Epithelial cell of esophagus (primary cell): ENCODE measurements around the gene SLC37A2.
A peak's percentile ranks its signal among the peaks of the same experiment; 100 is the strongest.

Source experiments
- DNase-seq: peaks from one replicate; pipeline ENCODE4 v3.0.0; 2010; ENCODE audit warnings: low read depth
- H3K4me3 ChIP-seq: 2 replicates; pipeline ENCODE4 v1.5.1; 2011; ENCODE audit warnings: mild to moderate bottlenecking, low read length, control low read depth
- TF ChIP-seq, protein P1 (sequence below): IDR thresholded peaks from 2 replicates; pipeline ENCODE4 v1.5.1; 2011; ENCODE audit warnings: low read depth, mild to moderate bottlenecking, low read length, control low read depth, inconsistent platforms; ENCODE audit not compliant: insufficient read depth; ENCODE audit errors: missing control alignments

Gene SLC37A2

DNA sequence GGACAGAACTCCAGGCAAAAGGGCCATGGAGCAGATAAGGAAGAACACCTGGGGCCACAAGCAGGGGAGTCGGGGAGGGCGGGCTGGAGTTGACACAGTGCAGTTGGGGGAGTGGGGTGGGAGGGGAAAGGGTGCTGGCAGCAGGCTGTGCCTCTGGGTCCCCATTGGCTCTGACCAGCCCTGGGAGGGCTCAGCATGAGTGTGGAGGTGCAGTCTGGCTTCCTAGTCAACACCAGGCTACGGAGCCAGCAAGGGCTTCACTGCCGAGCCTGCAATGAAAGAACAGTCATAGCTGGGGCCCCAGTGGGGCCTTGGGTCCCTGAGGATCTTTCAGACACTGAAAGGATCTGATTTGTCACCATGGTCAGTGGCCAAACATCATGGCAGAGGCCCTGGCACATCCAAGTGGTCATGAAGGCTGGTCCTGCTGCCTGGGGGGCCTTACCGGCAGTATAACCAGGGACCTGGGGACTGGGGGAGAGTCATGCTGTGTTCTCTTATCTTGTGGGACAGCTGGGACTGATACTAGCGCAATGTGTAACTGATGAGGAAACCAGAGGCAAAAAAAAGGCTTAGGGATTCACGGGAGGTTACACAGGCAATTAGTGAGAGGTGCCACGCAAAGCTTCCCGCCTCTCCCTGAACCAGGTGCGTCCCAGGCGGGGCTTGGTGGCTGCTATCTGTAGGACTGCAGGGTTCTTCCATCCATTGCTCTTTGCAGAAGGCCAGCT is 11.6 kb downstream of the SLC37A2 start:
- no peak overlapping the region for H3K4me3 ChIP-seq
- TF ChIP-seq, protein P1, sequence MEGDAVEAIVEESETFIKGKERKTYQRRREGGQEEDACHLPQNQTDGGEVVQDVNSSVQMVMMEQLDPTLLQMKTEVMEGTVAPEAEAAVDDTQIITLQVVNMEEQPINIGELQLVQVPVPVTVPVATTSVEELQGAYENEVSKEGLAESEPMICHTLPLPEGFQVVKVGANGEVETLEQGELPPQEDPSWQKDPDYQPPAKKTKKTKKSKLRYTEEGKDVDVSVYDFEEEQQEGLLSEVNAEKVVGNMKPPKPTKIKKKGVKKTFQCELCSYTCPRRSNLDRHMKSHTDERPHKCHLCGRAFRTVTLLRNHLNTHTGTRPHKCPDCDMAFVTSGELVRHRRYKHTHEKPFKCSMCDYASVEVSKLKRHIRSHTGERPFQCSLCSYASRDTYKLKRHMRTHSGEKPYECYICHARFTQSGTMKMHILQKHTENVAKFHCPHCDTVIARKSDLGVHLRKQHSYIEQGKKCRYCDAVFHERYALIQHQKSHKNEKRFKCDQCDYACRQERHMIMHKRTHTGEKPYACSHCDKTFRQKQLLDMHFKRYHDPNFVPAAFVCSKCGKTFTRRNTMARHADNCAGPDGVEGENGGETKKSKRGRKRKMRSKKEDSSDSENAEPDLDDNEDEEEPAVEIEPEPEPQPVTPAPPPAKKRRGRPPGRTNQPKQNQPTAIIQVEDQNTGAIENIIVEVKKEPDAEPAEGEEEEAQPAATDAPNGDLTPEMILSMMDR, result no peak
- no peak for DNase-seq

- H3K4me3 ChIP-seq, result no peak overlapping the region
- TF ChIP-seq, protein P1, result no peak
- no peak for DNase-seq
Observed at GRCh38 chr11:125075242-125075625, 12.1 kb downstream of the SLC37A2 start.

DNA sequence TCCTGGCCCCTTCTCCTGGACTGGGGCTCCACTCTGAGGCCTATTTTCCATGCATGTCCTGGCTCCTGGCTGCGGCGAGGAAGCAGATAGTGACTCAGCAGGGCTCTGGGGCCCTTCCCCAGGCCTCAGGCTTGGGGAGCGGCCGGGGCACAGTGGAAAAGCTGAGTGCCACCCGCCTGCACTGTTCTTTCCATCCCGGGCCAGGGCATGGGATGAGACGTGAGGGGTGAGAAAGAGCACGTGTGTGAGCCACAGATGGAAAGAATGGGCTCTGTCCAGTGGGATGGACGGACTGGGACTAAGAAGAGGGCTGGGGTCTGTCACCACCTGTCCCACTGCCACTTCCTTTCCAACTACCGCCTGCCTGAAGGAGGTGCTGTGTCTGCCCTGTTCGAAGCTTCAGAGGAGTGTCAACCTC is 12.8 kb downstream of the SLC37A2 start:
- TF ChIP-seq, protein P1, result peak; percentile 16
- peak; percentile 82 for DNase-seq
- no peak overlapping the region for H3K4me3 ChIP-seq

- TF ChIP-seq, protein P1, result peak; percentile 1
- no peak for DNase-seq
- H3K4me3 ChIP-seq, result no peak overlapping the region
Observed at GRCh38 chr11:125076378-125076945, 13.4 kb downstream of the SLC37A2 start.

DNA sequence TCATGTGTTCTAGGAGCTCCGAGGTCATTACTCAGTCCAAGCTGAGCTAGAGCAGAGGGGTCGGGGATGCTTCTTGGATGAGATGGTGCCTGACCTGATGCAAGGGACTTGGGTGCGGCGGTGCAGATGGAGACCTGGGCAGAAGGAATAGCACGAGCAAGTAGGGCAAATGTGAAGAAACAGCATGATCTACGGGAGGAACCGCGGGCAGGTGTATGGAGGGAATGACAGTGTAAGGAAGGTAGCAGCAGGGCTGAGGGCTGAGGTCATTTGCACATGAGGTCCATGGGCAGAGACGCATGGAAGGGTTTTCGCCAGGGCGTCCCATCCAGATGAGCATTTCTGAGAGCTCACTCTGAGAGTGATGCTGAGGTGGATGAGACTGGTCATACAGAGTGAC is 14.9 kb downstream of the SLC37A2 start:
- H3K4me3 ChIP-seq, result no peak overlapping the region
- TF ChIP-seq, protein P1, result no peak
- DNase-seq, result no peak

DNA sequence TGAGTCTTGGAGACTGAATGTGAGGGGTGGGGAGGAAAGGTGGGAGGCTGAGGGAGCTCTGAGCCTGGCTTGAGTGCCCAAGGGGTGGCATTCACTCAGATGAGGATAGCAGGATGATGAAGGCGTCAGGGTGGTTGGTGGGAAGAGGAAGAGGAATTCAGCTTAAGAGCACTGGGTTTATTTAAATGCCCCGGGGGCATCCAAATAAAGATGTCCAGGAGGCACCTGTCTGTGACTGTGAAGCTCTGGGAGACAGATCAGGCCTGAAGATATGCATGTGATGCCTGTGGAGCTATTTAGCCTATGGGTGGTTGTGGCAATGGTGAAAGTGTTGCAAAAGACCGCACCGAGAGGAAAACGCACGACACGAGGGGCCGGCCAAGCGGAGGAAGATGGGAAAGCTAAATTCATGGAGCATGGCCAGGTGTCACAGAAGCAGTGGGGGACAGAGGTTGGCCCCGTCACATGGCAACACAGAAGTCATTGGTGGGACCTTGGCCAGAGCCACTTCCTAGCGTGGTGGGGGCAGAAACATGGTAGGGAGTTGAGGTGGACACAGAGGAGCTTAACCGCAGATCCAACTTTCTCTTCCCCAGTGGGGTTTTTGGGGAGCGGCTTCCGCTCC is 15.5 kb downstream of the SLC37A2 start:
- H3K4me3 ChIP-seq, result no peak overlapping the region
- TF ChIP-seq, protein P1, result no peak
- no peak for DNase-seq
